ENCODE measurements around the gene INHBE.

- TF ChIP-seq, protein P1, sequence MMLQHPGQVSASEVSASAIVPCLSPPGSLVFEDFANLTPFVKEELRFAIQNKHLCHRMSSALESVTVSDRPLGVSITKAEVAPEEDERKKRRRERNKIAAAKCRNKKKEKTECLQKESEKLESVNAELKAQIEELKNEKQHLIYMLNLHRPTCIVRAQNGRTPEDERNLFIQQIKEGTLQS (IDR thresholded peaks at IDR 0.05), result no peak
- TF ChIP-seq RXRA (IDR thresholded peaks at IDR 0.05) (no peak), YY1 (IDR thresholded peaks at IDR 0.05) (no peak), MAX (IDR thresholded peaks at IDR 0.05) (no peak), JUND (IDR thresholded peaks at IDR 0.05) (no peak), REST (IDR thresholded peaks at IDR 0.05) (no peak), SP1 (IDR thresholded peaks at IDR 0.05) (no peak), RAD21 (IDR thresholded peaks at IDR 0.05) (no peak), HNF4A (conservative IDR thresholded peaks at IDR 0.05) (no peak), EGR1 (IDR thresholded peaks at IDR 0.05; ENCODE audit: low read depth in 2 of 2) (no peak), TAF1 (conservative IDR thresholded peaks at IDR 0.05) (no peak), HNF4G (IDR thresholded peaks at IDR 0.05) (no peak), NR2F2 (IDR thresholded peaks at IDR 0.05) (no peak)
- TF ChIP-seq, protein P2, sequence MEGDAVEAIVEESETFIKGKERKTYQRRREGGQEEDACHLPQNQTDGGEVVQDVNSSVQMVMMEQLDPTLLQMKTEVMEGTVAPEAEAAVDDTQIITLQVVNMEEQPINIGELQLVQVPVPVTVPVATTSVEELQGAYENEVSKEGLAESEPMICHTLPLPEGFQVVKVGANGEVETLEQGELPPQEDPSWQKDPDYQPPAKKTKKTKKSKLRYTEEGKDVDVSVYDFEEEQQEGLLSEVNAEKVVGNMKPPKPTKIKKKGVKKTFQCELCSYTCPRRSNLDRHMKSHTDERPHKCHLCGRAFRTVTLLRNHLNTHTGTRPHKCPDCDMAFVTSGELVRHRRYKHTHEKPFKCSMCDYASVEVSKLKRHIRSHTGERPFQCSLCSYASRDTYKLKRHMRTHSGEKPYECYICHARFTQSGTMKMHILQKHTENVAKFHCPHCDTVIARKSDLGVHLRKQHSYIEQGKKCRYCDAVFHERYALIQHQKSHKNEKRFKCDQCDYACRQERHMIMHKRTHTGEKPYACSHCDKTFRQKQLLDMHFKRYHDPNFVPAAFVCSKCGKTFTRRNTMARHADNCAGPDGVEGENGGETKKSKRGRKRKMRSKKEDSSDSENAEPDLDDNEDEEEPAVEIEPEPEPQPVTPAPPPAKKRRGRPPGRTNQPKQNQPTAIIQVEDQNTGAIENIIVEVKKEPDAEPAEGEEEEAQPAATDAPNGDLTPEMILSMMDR (IDR thresholded peaks at IDR 0.05; ENCODE audit: low read depth, low read length, missing input control), result no peak
Measured at GRCh38 chr12:57497223-57498131, 42.4 kb downstream of the INHBE start.
